Astrocyte of the cerebellum (primary cell): ENCODE measurements around the gene OLFM1.

ENCODE experiments used
- DNase-seq: peaks from one replicate; pipeline ENCODE4 v3.0.0-alpha.2; 2011; ENCODE audit warnings: low read depth
- H3K4me3 ChIP-seq: 2 replicates; pipeline ENCODE4 v1.5.1; 2011; ENCODE audit warnings: mild to moderate bottlenecking, low read depth, low read length, moderate library complexity
- CTCF ChIP-seq: IDR thresholded peaks from 2 replicates; pipeline ENCODE4 v1.5.1; 2012; ENCODE audit warnings: low read length, low read depth, moderate library complexity, mild to moderate bottlenecking; ENCODE audit errors: missing control alignments
- in situ Hi-C: cut with HindIII; loops from 2 replicates; pipeline ENCODE4 v1.10.0; 2017; ENCODE audit warnings: low sequenced_read_pairs

OLFM1 gene

GRCh38 chr9:135088348-135088978, 995 bp downstream of the OLFM1 start:
- H3K4me3 ChIP-seq = no peak overlapping the region
- no peak for DNase-seq
- TF ChIP-seq CTCF = no peak
- in situ Hi-C loops = loop anchor here (25.0 kb wide), 1 partner anchor 651 kb away; no protein-coding TSS in a partner anchor

DNA sequence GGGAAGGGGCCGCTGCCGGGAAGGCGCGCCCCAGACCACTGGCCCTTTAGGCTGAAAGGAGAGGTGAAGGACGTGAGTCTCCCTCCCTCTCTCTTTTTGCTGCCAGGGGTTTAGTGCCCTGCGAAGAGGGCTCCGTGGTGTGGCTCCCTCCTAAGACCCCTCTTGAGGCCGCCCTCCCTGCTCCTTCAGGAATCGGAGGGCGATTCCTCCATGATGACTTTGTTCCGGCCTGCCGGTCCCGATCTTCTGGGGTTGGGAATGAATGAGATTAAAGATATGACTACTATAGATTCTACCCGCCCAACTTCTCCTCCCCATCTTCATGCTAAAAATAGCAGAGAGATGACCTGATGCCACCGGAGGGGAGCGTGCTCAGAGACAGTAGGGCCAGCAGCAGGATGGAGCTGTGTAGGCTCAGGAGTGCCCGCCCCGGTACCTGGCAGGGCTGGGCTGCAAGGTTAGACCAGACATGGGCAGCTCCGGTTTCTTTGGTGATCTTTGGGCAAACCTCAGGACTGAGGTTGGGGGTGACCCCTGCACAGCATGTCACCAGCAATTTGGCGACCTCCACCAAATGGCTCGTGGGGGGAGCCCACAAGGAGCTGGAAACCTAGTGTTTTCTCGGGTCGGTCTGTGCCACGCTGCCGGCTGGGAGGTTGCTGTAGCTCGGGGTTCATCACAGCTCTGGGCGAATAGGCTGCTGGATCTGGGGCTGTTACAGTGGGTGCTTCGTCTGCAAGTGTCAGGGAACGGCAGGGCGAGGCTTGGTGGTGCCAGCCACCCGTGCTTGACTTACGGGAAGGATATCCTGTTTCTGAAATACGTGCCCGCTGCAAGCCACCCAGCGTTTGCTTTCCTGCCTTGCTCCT, 1.7 kb downstream of the OLFM1 start:
- no peak for TF ChIP-seq CTCF
- no peak overlapping the region for H3K4me3 ChIP-seq
- in situ Hi-C loops = loop anchor here (25.0 kb wide), 1 partner anchor 652 kb away; no protein-coding TSS in a partner anchor
- no peak for DNase-seq

- no peak for DNase-seq
- no peak for TF ChIP-seq CTCF
- in situ Hi-C loops = loop anchor here (25.0 kb wide), 1 partner anchor 653 kb away; no protein-coding TSS in a partner anchor
These were observed 2.6 kb downstream of the OLFM1 start for GRCh38 chr9:135090081-135090480.

GRCh38 chr9:135090547-135090946, 3.1 kb downstream of the OLFM1 start:
- in situ Hi-C loops = loop anchor here (25.0 kb wide), 1 partner anchor 653 kb away; no protein-coding TSS in a partner anchor
- TF ChIP-seq CTCF = no peak
- no peak overlapping the region for H3K4me3 ChIP-seq
- no peak for DNase-seq

More at GRCh38 chr9:135090081-135090480, 2.6 kb downstream of the OLFM1 start:
- no peak overlapping the region for H3K4me3 ChIP-seq

DNA sequence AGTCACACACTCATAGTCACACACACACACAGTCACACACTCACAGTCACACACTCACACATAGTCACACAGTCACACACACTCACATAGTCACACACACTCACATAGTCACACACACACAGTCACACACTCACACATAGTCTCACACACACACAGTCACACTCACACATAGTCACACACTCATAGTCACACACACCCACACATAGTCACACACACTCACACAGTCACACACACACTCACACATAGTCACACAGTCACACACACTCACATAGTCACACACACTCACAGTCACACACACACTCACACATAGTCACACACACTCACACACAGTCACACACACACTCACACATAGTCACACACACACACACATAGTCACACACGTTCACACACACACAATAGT, 4.1 kb downstream of the OLFM1 start:
- TF ChIP-seq CTCF = no peak
- no peak for DNase-seq
- in situ Hi-C loops = loop anchor here (25.0 kb wide), 1 partner anchor 654 kb away; no protein-coding TSS in a partner anchor
- H3K4me3 ChIP-seq = no peak overlapping the region

DNA sequence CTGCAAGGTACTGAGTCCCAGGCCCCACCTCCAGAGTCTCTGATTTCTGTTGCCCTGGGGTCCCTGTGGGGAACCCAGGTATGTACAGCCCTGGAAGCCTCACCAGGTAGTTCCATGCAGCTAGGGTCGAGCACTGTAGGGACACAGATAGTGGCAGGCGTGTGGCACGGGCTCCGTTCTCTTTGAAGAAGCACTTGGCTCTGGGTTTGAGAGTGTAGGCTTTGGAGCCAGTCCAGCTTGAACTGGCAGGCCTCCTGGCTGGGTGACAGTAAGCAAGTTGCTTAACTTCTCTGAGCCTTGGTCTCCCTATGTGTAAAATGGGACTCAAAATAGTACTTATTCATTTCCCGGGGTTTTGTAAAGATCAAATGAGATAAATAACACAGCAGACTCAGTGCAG, 5.6 kb downstream of the OLFM1 start:
- in situ Hi-C loops = loop anchor here (25.0 kb wide), 1 partner anchor 656 kb away; no protein-coding TSS in a partner anchor
- TF ChIP-seq CTCF = no peak
- DNase-seq = no peak
- no peak overlapping the region for H3K4me3 ChIP-seq
